ENCODE measurements around the gene ASF1B. TPM values are rescaled to one million over a fixed set of nuclear protein-coding genes. Genes with fewer than 3 reads are reported as not detected.

Gene ASF1B
- polyA plus RNA-seq, 1 experiment: 2.8 TPM

GRCh38 chr19:14145381-14145780 lies 9.0 kb upstream of the ASF1B start:
- no peak for DNase-seq (ENCODE audit: low read depth, low spot score)
- H3K27ac ChIP-seq (ENCODE audit: low read depth, low read length): no peak overlapping the region
- no peaks in the 10 kb centered on the region for H3K9me3 ChIP-seq (ENCODE audit: control insufficient read depth, insufficient read depth, low read length)
- no peak overlapping the region for H3K4me3 ChIP-seq (ENCODE audit: low read depth, low read length)
- POLR2A ChIA-PET: interaction anchor here (0.6 kb wide), 1 partner anchor 236 kb away, joined by 5 read pairs; the partner anchor contains the start of gene ADGRE5
- CTCF ChIA-PET: interaction anchor here (1.0 to 1.9 kb wide), 3 partner anchors 9 to 236 kb away, joined by 3 to 21 read pairs (median 10); partner anchors contain the start of gene ASF1B
- TF ChIP-seq CTCF (IDR thresholded peaks at IDR 0.05; ENCODE audit: low read depth, low read length): no peak
- H3K27me3 ChIP-seq (ENCODE audit: control insufficient read depth, insufficient read depth, low read length): no peaks in the 10 kb centered on the region

GRCh38 chr19:14142262-14143190 lies 6.1 kb upstream of the ASF1B start:
- Histone ChIP-seq H3K27ac (ENCODE audit: low read depth, low read length) (no peak overlapping the region), H3K4me3 (ENCODE audit: low read depth, low read length) (no peak overlapping the region), H3K9me3 (ENCODE audit: control insufficient read depth, insufficient read depth, low read length) (no peaks in the 10 kb centered on the region), H3K27me3 (ENCODE audit: control insufficient read depth, insufficient read depth, low read length) (no peaks in the 10 kb centered on the region)
- no peak for TF ChIP-seq CTCF (IDR thresholded peaks at IDR 0.05; ENCODE audit: low read depth, low read length)
- ChIA-PET CTCF (interaction anchor here (0.7 kb wide), 1 partner anchor 263 kb away, joined by 3 read pairs; no protein-coding TSS in a partner anchor), POLR2A (no interaction called here)
- DNase-seq (ENCODE audit: low read depth, low spot score): no peak

- H3K27me3 ChIP-seq (ENCODE audit: control insufficient read depth, insufficient read depth, low read length): no peaks in the 10 kb centered on the region
- no peak overlapping the region for H3K4me3 ChIP-seq (ENCODE audit: low read depth, low read length)
- TF ChIP-seq CTCF (IDR thresholded peaks at IDR 0.05; ENCODE audit: low read depth, low read length): no peak
- no peak for DNase-seq (ENCODE audit: low read depth, low spot score)
- no peaks in the 10 kb centered on the region; the same call in 1 of the 2 replicates for H3K9me3 ChIP-seq (ENCODE audit: control insufficient read depth, insufficient read depth, low read length)
- H3K27ac ChIP-seq (ENCODE audit: low read depth, low read length): no peak overlapping the region
- ChIA-PET POLR2A (no interaction called here), CTCF (interaction anchor here (2.5 kb wide), 1 partner anchor 207 kb away, joined by 12 read pairs; no protein-coding TSS in a partner anchor)
Measured at GRCh38 chr19:14141041-14141440, 4.7 kb upstream of the ASF1B start.

GRCh38 chr19:14139944-14140343 lies 3.6 kb upstream of the ASF1B start:
- no peak for DNase-seq (ENCODE audit: low read depth, low spot score)
- H3K27me3 ChIP-seq (ENCODE audit: control insufficient read depth, insufficient read depth, low read length): no peaks in the 10 kb centered on the region
- H3K4me3 ChIP-seq (ENCODE audit: low read depth, low read length): no peak overlapping the region
- H3K27ac ChIP-seq (ENCODE audit: low read depth, low read length): no peak overlapping the region
- no peaks in the 10 kb centered on the region; the same call in 1 of the 2 replicates for H3K9me3 ChIP-seq (ENCODE audit: control insufficient read depth, insufficient read depth, low read length)
- ChIA-PET CTCF (interaction anchor here (1.0 to 2.5 kb wide), 2 partner anchors 16 to 209 kb away, joined by 3 to 12 read pairs; no protein-coding TSS in a partner anchor), POLR2A (no interaction called here)
- TF ChIP-seq CTCF (IDR thresholded peaks at IDR 0.05; ENCODE audit: low read depth, low read length): no peak
